HG03139 (cell line): ENCODE results near the gene CD6.

ENCODE experiments used
- ATAC-seq: cut with Tn5 transposase; IDR thresholded peaks from one replicate; pipeline ENCODE4 v1.9.1; 2021; ENCODE audit not compliant: unreplicated experiment

Gene CD6, protein sequence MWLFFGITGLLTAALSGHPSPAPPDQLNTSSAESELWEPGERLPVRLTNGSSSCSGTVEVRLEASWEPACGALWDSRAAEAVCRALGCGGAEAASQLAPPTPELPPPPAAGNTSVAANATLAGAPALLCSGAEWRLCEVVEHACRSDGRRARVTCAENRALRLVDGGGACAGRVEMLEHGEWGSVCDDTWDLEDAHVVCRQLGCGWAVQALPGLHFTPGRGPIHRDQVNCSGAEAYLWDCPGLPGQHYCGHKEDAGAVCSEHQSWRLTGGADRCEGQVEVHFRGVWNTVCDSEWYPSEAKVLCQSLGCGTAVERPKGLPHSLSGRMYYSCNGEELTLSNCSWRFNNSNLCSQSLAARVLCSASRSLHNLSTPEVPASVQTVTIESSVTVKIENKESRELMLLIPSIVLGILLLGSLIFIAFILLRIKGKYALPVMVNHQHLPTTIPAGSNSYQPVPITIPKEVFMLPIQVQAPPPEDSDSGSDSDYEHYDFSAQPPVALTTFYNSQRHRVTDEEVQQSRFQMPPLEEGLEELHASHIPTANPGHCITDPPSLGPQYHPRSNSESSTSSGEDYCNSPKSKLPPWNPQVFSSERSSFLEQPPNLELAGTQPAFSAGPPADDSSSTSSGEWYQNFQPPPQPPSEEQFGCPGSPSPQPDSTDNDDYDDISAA

DNA sequence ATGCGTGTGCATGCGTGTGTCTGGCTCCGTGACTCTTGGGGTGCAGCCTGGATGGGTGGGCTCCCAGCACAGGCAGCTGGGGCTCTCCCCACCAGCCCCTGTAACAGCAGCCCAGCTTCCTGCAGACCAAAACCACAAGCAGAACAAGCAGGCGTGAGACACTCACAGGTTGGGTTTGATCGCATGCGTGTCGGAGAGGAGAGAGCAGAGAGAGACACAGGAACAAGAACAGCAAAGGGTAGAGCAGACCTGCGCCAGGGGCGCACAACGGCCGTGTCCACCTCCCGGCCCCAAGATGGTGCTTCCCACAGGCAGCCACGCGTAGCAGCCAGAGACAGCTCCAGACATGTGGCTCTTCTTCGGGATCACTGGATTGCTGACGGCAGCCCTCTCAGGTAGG, at the start of gene CD6:
TSS of gene CD6 (plus strand) at position 161 of the 400 bp plus-strand sequence. CDS start at position 347, 186 bp downstream.
- no peak for ATAC-seq

DNA sequence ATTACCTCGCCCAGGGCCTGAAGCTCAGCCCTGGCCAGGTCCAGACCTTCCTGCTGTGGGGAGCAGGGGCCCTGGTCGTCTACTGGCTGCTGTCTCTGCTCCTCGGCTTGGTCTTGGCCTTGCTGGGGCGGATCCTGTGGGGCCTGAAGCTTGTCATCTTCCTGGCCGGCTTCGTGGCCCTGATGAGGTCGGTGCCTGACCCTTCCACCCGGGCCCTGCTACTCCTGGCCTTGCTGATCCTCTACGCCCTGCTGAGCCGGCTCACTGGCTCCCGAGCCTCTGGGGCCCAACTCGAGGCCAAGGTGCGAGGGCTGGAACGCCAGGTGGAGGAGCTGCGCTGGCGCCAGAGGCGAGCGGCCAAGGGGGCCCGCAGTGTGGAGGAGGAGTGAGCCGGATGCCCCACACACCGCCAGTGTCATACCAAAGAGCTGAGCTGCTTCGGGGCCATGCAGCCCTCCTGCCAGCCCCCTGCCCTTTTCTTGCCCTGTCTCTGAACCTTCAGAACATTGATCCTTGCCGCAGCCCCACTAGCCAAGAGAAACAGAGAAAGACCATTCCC, 49.6 kb upstream of the CD6 start:
- no peak for ATAC-seq

DNA sequence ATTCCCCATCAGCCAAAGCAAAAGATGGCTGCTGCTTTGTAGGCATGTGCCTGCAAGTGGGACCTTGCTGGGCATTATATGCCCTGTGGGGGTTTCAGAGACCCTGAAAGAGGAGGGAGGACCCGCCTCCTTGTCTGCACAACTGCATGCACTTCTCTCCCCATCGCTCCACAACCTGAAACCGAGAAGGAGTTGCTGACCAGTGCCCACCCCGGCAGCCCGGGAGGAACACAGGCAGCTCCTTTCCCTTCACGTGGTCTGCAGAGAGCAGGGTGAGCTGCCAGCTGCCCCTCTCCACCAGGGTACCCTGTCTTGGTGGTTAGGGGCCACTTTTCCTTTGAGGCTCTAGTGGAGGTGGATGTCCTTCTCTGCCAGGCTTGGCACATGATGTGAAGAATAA, 48.6 kb upstream of the CD6 start:
- no peak for ATAC-seq

DNA sequence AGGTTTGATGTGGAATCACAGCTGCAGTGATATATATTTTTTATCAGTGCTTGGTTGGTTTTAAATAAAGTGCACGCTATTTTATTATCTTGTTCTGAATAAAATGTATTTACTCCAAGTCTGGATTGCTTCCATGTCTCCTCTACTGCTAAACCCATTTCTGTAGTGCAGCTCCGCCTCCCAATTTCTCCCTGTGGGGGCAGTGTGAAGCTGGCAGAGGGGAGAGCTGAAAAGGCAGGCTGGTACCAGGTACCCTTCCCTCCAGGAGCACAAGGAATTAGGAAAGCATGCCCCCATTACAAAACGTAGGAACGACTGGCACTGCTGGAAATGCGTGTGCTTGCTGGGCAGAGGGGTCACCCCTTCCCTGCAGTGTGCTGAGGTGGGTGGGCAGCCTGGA, 48.2 kb upstream of the CD6 start:
- ATAC-seq = no peak

DNA sequence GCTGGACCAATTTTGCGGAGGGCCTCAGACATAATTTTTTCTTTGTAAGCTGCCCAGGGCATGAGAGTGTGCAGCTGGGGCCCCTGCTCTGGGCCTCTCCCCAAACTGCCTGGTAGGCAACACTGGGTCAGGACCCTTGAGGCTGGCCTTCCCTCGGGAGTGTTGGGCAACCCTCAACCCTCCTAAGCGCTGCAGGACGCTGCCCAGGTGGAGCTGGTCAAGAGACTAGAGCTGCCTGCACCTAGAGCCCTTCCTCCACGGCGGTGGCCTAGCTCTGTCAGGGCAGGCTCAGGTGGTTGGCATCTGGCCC, 47.7 kb upstream of the CD6 start:
- no peak for ATAC-seq

DNA sequence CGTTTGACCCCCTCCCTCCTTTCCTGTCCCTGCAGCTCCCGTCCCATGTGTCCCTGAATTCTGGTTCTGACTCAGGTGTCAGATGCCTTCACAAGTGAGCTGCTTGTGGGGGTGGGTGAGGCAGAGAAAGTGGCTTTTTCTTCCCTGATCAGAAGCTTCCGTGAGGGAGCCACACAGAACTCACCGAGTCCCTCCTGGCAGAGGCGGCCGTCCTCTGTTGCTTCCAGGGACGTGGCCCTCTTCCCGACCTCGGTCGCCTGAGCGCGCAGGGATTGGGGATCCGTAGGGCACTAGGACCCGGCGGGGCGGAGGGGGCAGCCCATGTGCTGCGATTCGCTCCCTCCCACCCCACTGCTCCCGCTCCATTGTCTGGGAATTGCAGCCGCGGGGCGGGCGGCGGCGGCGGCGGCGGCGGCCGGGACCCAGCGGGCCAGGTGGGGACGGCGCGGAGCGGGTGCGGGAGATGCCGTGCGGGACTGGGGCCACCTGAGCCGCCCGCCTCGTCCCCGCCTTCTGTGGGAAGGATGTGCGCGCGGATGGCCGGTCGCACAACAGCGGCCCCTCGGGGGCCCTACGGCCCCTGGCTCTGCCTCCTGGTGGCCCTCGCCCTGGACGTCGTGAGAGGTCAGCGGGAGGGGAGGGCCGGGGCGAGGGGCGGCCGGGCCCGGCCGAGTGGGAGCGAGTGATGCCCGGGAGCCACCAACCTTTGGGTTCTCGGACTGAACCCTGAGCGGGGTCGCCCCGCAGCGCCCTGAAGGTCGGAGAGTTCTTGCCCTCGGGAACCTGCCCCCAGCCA, 47.2 kb upstream of the CD6 start, which contains the start of gene TMEM132A:
TSS of gene TMEM132A (plus strand) at position 351 of the 796 bp plus-strand sequence. CDS start at position 525, 174 bp downstream.
- ATAC-seq = no peak

DNA sequence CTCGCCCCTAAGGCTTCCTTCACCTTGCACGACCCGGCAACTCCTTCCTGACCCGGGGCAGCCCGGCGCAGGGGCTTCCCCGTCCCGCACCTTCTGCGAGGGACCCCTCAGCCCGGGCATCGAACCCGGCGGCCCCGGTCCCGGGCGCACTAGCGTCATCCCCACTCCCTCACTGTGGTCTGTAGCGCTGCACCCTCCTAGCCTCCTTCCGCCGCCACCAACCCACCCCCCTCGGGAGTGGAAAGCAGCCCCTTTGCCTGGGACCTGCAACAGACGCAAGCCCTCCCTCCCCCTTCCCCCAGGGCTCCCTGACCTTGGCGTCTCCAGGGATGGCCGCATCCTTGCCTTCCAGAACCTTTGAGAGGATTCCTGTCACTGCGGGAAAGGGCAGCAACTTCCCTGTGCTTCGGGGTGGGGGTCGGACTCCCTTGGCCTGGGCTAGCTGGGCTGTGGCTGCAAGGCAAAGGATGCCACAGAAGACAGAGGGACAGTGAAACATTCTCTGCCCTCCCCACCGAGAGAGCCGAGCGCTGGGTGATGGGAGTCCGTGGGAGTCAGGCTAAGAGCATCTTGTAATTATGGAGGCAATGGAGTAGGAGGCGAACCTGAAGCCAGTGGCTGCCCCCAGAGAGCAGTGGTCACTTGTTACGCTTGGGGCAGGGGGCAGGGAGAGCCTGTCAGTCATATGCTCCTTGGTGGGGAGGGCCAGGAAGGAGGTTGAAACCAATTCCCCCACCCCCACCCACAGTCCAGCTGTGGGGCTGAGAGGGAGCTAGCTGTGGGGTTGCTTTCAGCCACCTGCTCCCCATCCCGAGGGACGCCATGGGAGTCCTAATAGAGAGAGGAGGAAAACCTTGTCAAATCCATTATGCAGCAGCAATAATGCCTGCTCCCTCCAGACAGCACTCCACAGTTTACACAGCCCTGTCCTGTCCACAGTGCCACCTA, 46.3 kb upstream of the CD6 start:
- no peak for ATAC-seq

DNA sequence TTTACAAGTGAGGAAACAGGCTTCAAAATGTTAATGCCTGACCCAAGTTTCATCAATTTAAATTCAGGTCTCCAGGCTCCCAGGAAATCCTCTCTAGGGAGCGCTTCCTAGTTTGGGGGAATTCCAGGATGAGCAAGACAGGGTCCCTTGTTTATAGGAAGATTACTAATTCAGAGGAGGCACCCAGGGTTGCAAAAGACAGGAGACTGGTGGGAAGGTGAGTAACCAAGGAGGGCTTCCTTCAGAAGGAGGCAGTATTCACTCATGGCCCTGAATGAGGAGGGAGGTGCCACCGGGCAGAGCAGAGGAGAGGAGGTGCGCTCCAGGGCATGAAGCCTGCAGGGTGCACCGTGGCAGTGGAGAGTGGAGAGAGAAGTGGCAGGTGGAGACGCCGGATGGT, 45.6 kb upstream of the CD6 start:
- no peak for ATAC-seq

DNA sequence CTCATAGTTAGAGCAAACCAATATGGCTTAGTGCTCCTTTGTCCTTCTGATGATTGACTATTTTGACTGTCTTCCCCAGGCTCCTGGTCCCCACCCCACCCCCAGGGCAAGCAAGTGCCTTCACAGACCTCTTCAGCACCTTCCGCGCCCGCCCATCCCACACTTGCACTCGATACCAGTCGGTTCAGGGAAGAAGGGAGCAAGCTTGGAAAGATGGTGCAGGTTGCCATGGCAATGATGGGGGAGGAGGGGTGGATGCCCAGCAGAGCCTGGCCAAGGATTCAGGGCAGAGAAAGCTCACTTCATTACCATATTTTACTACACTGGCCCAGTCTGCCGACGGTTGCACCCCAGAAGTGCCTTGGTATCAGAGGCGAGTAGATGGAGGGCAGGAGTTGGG, 45.0 kb upstream of the CD6 start:
- no peak for ATAC-seq

DNA sequence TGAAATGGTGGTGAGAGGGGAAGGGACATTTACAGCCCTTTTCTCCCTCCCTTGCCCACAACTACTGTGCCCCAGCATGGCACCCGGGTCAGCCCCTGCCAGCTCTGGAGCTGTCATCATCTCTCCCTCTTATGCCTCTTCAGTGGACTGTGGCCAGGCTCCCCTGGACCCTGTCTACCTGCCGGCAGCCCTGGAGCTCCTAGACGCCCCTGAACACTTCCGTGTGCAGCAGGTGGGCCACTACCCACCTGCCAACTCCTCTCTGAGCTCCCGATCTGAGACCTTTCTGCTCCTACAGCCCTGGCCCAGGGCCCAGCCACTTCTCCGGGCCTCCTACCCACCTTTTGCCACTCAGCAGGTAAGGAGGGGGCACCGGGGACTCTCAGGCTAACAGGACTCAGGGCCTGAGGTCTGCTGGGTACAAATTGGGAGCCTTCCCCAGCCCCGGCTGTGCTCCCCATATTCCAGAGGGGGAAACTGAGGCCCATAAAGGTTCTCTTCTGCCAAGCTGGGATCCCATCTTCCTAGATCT, 44.4 kb upstream of the CD6 start:
- ATAC-seq = no peak

DNA sequence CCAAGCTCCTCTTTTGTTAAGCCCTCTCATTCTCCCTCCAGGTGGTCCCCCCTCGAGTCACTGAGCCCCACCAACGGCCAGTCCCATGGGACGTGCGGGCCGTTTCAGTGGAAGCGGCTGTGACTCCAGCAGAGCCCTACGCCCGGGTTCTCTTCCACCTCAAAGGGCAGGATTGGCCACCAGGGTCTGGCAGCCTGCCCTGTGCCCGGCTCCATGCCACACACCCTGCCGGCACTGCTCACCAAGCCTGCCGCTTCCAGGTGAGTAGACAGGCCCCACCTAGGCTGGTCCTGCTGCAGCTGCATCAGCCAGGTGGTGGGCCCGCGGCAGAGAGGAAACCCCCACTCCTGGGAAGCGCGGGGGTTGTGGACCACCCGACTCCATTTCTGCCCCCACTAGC, 43.9 kb upstream of the CD6 start:
- ATAC-seq = no peak

DNA sequence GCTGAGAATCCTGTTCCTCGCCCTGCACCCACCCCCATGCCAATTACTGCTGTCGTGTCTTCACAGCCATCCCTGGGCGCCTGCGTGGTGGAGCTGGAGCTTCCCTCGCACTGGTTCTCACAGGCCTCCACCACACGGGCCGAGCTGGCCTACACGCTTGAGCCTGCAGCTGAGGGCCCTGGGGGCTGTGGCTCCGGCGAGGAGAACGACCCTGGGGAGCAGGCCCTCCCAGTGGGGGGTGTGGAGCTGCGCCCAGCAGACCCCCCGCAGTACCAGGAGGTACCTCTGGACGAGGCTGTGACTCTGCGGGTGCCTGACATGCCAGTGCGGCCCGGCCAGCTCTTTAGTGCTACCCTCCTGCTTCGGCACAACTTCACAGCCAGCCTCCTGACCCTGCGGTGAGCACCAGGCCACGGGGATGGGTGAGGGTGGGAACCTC, 42.9 kb upstream of the CD6 start:
- ATAC-seq = no peak

DNA sequence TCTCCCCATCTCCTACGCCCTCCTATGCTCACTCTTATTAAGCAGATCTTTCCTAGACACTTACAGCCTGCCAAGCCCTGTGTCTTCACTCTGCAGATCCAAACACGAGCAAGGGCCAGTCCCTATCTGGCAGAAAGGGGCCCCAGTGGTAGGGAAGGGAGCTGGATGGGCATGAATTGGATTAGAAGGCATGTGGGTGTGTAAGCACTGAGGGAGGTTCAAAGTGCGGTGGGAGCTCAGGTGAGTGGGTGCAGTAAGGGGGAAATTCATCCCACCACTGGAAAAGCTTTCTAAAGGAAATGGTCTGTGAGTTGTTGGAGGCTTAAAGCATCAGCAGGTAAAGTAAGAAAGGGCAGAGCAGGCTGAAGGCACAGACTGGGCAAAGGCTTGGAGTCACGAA, 41.7 kb upstream of the CD6 start:
- ATAC-seq = no peak

DNA sequence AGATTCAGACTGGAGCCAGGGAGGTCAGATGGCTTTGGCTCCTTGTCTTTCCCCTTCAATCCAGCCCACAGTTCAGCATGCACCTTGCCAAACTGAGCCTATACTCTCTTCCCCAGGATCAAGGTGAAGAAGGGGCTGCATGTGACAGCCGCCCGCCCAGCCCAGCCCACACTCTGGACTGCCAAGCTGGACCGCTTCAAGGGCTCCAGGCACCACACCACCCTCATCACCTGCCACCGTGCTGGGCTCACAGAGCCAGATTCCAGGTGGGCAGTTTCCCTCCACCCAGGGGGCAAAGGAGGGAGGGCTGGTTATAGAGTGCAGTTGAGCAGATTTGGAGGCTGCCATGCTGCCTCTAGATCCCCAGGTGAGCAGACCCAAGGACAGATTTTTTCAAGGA, 41.1 kb upstream of the CD6 start:
- ATAC-seq = no peak

DNA sequence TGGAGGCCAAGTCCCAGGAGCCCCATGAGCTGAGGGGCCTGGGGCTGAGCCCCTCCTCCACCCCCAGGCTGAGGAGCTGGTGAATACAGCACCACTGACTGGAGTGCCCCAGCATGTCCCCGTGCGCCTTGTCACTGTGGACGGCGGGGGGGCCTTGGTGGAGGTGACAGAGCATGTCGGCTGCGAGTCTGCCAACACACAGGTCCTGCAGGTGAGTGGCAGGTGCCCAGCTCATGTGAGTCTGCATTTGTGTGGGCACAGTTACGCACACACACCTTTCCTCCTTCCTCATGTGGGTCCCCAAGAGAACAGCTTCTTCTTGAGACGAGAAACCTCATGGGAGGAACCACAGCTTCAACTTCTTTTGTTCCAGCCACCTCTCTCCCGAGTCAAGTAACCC, 39.6 kb upstream of the CD6 start:
- no peak for ATAC-seq

DNA sequence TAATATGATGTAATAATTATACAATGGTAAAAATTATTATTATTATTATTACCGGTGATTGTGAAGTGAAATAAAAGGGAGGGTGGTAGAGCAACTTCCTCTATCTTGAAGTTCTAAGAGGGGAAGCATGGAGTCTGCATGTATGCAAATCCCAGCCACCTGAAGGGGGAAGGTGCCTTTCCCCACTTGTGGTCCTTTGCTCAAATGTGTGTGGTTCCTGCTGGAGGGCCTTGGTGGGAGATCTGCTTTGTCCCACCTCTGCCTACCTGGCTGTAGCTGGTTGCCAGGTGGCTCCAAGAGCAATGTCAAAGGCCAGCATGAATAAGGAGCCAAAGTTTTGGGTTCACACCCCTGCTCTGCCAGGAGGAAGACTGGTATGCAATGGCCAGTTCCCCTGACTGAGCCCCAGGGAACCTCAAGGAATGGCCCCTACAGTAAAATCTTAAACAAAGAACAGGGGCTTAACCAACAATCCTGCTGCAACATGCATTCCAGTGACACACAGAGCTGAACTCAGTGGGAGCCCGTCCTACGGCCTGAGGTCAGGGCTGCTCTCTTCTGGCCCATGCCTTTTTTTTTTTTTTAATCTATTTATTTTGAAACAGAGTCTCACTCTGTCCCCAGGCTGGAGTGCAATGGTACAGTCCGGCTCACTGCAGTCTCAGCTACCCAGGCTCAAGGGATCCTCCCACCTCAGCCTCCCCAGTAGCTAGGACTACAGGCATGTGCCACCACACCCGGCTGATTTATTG, 38.7 kb upstream of the CD6 start:
- no peak for ATAC-seq

DNA sequence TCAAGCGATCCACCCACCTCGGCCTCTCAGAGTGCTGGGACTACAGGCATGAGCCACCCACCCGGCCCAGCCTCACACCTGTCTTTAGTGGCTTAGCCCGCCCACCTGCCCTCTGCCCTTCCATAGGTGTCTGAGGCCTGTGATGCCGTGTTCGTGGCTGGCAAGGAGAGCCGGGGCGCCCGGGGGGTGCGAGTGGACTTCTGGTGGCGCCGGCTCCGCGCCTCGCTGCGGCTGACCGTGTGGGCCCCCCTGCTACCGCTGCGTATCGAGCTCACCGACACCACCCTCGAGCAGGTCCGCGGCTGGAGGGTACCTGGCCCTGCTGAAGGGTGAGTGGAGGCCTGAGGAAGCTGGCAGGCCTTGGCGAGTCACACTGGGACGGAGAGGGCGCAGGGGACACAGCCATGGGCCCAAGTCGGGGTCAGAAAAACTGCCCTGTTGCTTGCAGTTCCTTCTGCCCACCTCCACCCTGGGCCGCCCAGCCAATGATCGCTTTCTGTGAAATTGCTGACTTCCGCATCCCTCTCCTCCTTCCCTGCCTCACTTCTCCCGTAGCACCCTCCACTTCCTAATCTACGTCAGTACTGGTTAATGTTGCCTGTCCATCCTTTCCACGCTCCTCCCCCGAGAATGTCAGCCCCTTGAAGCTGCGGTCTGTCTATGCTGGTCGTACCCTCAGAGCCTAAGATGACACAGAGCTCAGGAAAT, 37.9 kb upstream of the CD6 start:
- ATAC-seq = no peak

DNA sequence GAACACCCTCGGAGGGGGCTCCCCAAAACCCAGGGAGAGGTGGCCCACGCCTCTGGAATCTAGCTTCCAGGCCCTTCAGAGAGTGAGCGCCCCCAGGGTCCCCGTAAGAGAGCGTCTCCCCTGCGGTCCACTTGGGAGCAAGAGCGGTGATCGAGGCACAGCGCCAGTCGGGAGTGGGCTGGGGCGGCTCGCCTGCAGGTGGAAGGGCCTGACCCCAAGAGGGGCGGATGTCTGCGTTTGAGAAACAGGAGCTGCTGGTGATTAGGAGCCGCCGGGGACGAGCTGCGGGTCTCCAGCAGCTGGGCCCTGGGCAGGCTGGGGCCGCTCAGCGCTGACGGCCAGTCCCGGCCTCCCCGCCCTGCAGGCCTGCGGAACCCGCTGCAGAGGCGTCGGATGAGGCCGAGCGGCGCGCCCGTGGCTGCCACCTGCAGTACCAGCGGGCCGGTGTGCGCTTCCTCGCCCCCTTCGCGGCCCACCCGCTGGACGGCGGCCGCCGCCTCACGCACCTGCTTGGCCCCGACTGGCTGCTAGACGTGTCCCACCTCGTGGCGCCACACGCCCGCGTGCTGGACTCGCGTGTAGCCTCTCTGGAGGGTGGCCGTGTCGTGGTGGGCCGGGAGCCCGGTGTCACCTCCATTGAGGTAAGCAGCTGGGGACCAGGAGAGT, 37.2 kb upstream of the CD6 start:
- ATAC-seq = no peak
